ENCODE data around the gene PPFIBP1.

Gene PPFIBP1

GRCh38 chr12:27528788-27529187 is 4.8 kb downstream of the PPFIBP1 start:
- no peaks in the 10 kb centered on the region for H3K36me3 ChIP-seq (ENCODE audit: control insufficient read depth, insufficient read depth, low read length, severe bottlenecking)
- no peak overlapping the region for H3K9ac ChIP-seq (ENCODE audit: low read length)
- no peak for DNase-seq (ENCODE audit: low read depth)
- H3K4me3 ChIP-seq (ENCODE audit: low read length), result no peak overlapping the region
- no peaks in the 10 kb centered on the region for H3K27me3 ChIP-seq (replicated peaks; ENCODE audit: control insufficient read depth, insufficient read depth, low read length)
- H3K4me1 ChIP-seq (ENCODE audit: control insufficient read depth, insufficient read depth, low read length), result peaks cover 19% of the 10 kb centered on the region
- H3K9me3 ChIP-seq (ENCODE audit: control insufficient read depth, low read length), result no peaks in the 10 kb centered on the region

GRCh38 chr12:27530157-27530922 is 6.3 kb downstream of the PPFIBP1 start:
- Histone ChIP-seq H3K27me3 (replicated peaks; ENCODE audit: control insufficient read depth, insufficient read depth, low read length) (no peaks in the 10 kb centered on the region), H3K4me3 (ENCODE audit: low read length) (no peak overlapping the region), H3K4me1 (ENCODE audit: control insufficient read depth, insufficient read depth, low read length) (peaks cover 23% of the 10 kb centered on the region), H3K9ac (ENCODE audit: low read length) (no peak overlapping the region), H3K9me3 (ENCODE audit: control insufficient read depth, low read length) (no peaks in the 10 kb centered on the region), H3K36me3 (ENCODE audit: control insufficient read depth, insufficient read depth, low read length, severe bottlenecking) (no peaks in the 10 kb centered on the region)
- DNase-seq (ENCODE audit: low read depth), result no peak

GRCh38 chr12:27531896-27532295 is 7.9 kb downstream of the PPFIBP1 start:
- DNase-seq (ENCODE audit: low read depth), result no peak
- peaks cover 16% of the 10 kb centered on the region for H3K4me1 ChIP-seq (ENCODE audit: control insufficient read depth, insufficient read depth, low read length)
- H3K36me3 ChIP-seq (ENCODE audit: control insufficient read depth, insufficient read depth, low read length, severe bottlenecking), result no peaks in the 10 kb centered on the region
- no peak overlapping the region for H3K9ac ChIP-seq (ENCODE audit: low read length)
- H3K27me3 ChIP-seq (replicated peaks; ENCODE audit: control insufficient read depth, insufficient read depth, low read length), result no peaks in the 10 kb centered on the region
- H3K9me3 ChIP-seq (ENCODE audit: control insufficient read depth, low read length), result no peaks in the 10 kb centered on the region
- no peak overlapping the region for H3K4me3 ChIP-seq (ENCODE audit: low read length)

GRCh38 chr12:27534060-27534764 is 10.2 kb downstream of the PPFIBP1 start:
- DNase-seq (ENCODE audit: low read depth), result no peak
- Histone ChIP-seq H3K36me3 (ENCODE audit: control insufficient read depth, insufficient read depth, low read length, severe bottlenecking) (no peaks in the 10 kb centered on the region), H3K4me1 (ENCODE audit: control insufficient read depth, insufficient read depth, low read length) (peaks cover 32% of the 10 kb centered on the region), H3K9ac (ENCODE audit: low read length) (no peak overlapping the region), H3K9me3 (ENCODE audit: control insufficient read depth, low read length) (no peaks in the 10 kb centered on the region), H3K4me3 (ENCODE audit: low read length) (no peak overlapping the region), H3K27me3 (replicated peaks; ENCODE audit: control insufficient read depth, insufficient read depth, low read length) (no peaks in the 10 kb centered on the region)

GRCh38 chr12:27534765-27535161 is 10.8 kb downstream of the PPFIBP1 start:
- H3K9ac ChIP-seq (ENCODE audit: low read length), result no peak overlapping the region
- H3K9me3 ChIP-seq (ENCODE audit: control insufficient read depth, low read length), result no peaks in the 10 kb centered on the region
- no peaks in the 10 kb centered on the region for H3K27me3 ChIP-seq (replicated peaks; ENCODE audit: control insufficient read depth, insufficient read depth, low read length)
- DNase-seq (ENCODE audit: low read depth), result no peak
- no peaks in the 10 kb centered on the region for H3K36me3 ChIP-seq (ENCODE audit: control insufficient read depth, insufficient read depth, low read length, severe bottlenecking)
- H3K4me3 ChIP-seq (ENCODE audit: low read length), result no peak overlapping the region
- H3K4me1 ChIP-seq (ENCODE audit: control insufficient read depth, insufficient read depth, low read length), result peaks cover 34% of the 10 kb centered on the region

GRCh38 chr12:27535318-27535717 is 11.3 kb downstream of the PPFIBP1 start:
- H3K9me3 ChIP-seq (ENCODE audit: control insufficient read depth, low read length), result no peaks in the 10 kb centered on the region
- H3K27me3 ChIP-seq (replicated peaks; ENCODE audit: control insufficient read depth, insufficient read depth, low read length), result no peaks in the 10 kb centered on the region
- peaks cover 34% of the 10 kb centered on the region for H3K4me1 ChIP-seq (ENCODE audit: control insufficient read depth, insufficient read depth, low read length)
- no peak for DNase-seq (ENCODE audit: low read depth)
- H3K4me3 ChIP-seq (ENCODE audit: low read length), result no peak overlapping the region
- no peaks in the 10 kb centered on the region for H3K36me3 ChIP-seq (ENCODE audit: control insufficient read depth, insufficient read depth, low read length, severe bottlenecking)
- no peak overlapping the region for H3K9ac ChIP-seq (ENCODE audit: low read length)

- peak overlapping the region; percentile 42 for H3K4me3 ChIP-seq (ENCODE audit: low read length)
- no peak for DNase-seq (ENCODE audit: low read depth)
Observed at GRCh38 chr12:27537855-27538675, 14.1 kb downstream of the PPFIBP1 start.

GRCh38 chr12:27539191-27539631 is 15.2 kb downstream of the PPFIBP1 start:
- no peaks in the 10 kb centered on the region for H3K27me3 ChIP-seq (replicated peaks; ENCODE audit: control insufficient read depth, insufficient read depth, low read length)
- no peak overlapping the region for H3K4me3 ChIP-seq (ENCODE audit: low read length)
- peaks cover 27% of the 10 kb centered on the region for H3K4me1 ChIP-seq (ENCODE audit: control insufficient read depth, insufficient read depth, low read length)
- H3K9ac ChIP-seq (ENCODE audit: low read length), result no peak overlapping the region
- no peaks in the 10 kb centered on the region for H3K36me3 ChIP-seq (ENCODE audit: control insufficient read depth, insufficient read depth, low read length, severe bottlenecking)
- no peaks in the 10 kb centered on the region for H3K9me3 ChIP-seq (ENCODE audit: control insufficient read depth, low read length)
- peak; percentile 61 for DNase-seq (ENCODE audit: low read depth)

More at GRCh38 chr12:27537855-27538675, 14.1 kb downstream of the PPFIBP1 start:
- Histone ChIP-seq H3K36me3 (ENCODE audit: control insufficient read depth, insufficient read depth, low read length, severe bottlenecking) (no peaks in the 10 kb centered on the region), H3K4me1 (ENCODE audit: control insufficient read depth, insufficient read depth, low read length) (peaks cover 27% of the 10 kb centered on the region), H3K9ac (ENCODE audit: low read length) (peak overlapping the region; percentile 22), H3K9me3 (ENCODE audit: control insufficient read depth, low read length) (no peaks in the 10 kb centered on the region), H3K27me3 (replicated peaks; ENCODE audit: control insufficient read depth, insufficient read depth, low read length) (no peaks in the 10 kb centered on the region)

GRCh38 chr12:27541031-27541719 is 17.2 kb downstream of the PPFIBP1 start:
- Histone ChIP-seq H3K27me3 (replicated peaks; ENCODE audit: control insufficient read depth, insufficient read depth, low read length) (no peaks in the 10 kb centered on the region), H3K4me1 (ENCODE audit: control insufficient read depth, insufficient read depth, low read length) (peaks cover 23% of the 10 kb centered on the region), H3K9me3 (ENCODE audit: control insufficient read depth, low read length) (no peaks in the 10 kb centered on the region), H3K9ac (ENCODE audit: low read length) (no peak overlapping the region), H3K36me3 (ENCODE audit: control insufficient read depth, insufficient read depth, low read length, severe bottlenecking) (no peaks in the 10 kb centered on the region), H3K4me3 (ENCODE audit: low read length) (no peak overlapping the region)
- no peak for DNase-seq (ENCODE audit: low read depth)

- Histone ChIP-seq H3K4me1 (ENCODE audit: control insufficient read depth, insufficient read depth, low read length) (peaks cover 19% of the 10 kb centered on the region), H3K9me3 (ENCODE audit: control insufficient read depth, low read length) (no peaks in the 10 kb centered on the region), H3K27me3 (replicated peaks; ENCODE audit: control insufficient read depth, insufficient read depth, low read length) (no peaks in the 10 kb centered on the region), H3K36me3 (ENCODE audit: control insufficient read depth, insufficient read depth, low read length, severe bottlenecking) (no peaks in the 10 kb centered on the region), H3K4me3 (ENCODE audit: low read length) (no peak overlapping the region), H3K9ac (ENCODE audit: low read length) (no peak overlapping the region)
- DNase-seq (ENCODE audit: low read depth), result peak; percentile 91
Observed at GRCh38 chr12:27542628-27543027, 18.6 kb downstream of the PPFIBP1 start.
